HFF-Myc (cell line): ENCODE results near the gene PSMF1.

Experiments used
- DNase-seq: peaks from one replicate; pipeline ENCODE4 v3.0.0-alpha.2; 2011; ENCODE audit warnings: low read depth; ENCODE audit errors: extremely low read depth
- H3K4me3 ChIP-seq: replicated peaks from 2 replicates; pipeline ENCODE4 v1.5.1; 2011; ENCODE audit warnings: low read depth, mild to moderate bottlenecking, control low read depth, low read length
- CTCF ChIP-seq: IDR thresholded peaks from 2 replicates; pipeline ENCODE4 v1.5.1; 2012; ENCODE audit warnings: mild to moderate bottlenecking, low read depth, low read length, control low read depth; ENCODE audit errors: missing control alignments

Gene PSMF1

DNA sequence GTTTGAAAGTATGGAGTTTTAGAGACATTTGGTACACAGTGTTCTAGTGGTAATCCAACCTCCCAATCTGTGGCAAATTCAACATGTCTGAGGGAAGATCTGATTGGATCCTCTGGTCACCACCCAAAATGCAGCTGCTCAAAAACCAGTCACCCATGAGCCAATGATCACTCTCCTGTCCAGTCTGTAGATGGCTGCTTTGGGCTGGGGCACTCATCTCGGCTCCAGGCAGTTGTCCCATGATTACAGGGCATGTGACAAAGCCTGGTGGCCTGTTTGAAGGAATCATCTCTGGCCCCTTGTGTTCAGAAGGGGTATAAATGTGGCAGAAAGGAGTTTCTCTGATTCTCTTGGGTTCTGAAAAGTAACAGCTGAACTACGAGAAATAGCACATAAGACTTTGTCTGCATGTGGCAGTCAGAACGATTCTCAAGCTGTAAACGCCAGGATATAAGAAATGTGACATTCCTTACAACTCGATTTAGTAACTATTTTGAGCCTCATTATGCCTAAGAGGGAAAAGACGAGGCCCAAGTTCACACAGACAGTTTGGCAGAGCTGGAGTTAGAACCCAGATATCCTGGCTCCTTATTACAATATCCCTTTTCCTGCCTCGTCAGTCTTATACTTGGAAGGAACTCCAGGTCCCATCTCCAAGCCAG lies 80.9 kb downstream of the PSMF1 start:
- no peak for DNase-seq
- H3K4me3 ChIP-seq, result no peak overlapping the region

GRCh38 chr20:1199964-1200363 lies 81.6 kb downstream of the PSMF1 start:
- H3K4me3 ChIP-seq, result no peak overlapping the region
- no peak for TF ChIP-seq CTCF
- no peak for DNase-seq

More for the DNA sequence above, 80.9 kb downstream of the PSMF1 start:
- TF ChIP-seq CTCF, result no peak

GRCh38 chr20:1202762-1203504 lies 84.5 kb downstream of the PSMF1 start, which contains the start of gene C20orf202:
Gene C20orf202 (plus strand): TSS chr20:1203454. CDS start chr20:1203586, 132 bp downstream.
- DNase-seq, result no peak
- no peak within 1 kb of the TSS for H3K4me3 ChIP-seq
- no peak for TF ChIP-seq CTCF

- no peak for TF ChIP-seq CTCF
- no peak overlapping the region for H3K4me3 ChIP-seq
- DNase-seq, result no peak
Measured at GRCh38 chr20:1203630-1204029, 85.2 kb downstream of the PSMF1 start.

- no peak for TF ChIP-seq CTCF
- no peak for DNase-seq
- H3K4me3 ChIP-seq, result no peak overlapping the region
Measured at GRCh38 chr20:1204113-1204512, 85.7 kb downstream of the PSMF1 start.

GRCh38 chr20:1204576-1204975 lies 86.2 kb downstream of the PSMF1 start:
- H3K4me3 ChIP-seq, result no peak overlapping the region
- TF ChIP-seq CTCF, result no peak
- no peak for DNase-seq

DNA sequence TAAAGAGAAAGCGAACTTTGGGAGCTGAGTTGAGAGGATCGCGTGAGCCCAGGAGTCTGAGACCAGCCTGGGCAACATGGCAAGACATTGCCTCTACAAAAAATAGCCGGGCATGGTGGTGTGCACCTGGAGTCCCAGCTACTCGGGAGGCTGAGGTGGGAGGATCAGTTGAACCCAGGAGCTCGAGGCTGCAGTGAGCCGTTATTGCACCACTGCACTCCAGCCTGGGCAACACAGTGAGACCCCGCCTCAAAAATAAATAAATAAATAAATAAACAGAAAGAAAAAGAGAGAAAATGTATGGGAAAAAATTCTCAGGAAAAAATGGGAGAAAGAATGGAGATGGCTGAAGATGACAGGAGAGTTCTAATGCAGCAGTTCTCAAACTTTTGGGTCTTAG lies 87.4 kb downstream of the PSMF1 start:
- no peak for TF ChIP-seq CTCF
- no peak for DNase-seq
- no peak overlapping the region for H3K4me3 ChIP-seq
